Fibroblast of lung (primary cell): ENCODE data around the gene ZFYVE27.

Experiments used
- EZH2 ChIP-seq: IDR thresholded peaks from 2 replicates; pipeline ENCODE4 v1.5.1; 2012; ENCODE audit warnings: low read length, control low read depth, mild to moderate bottlenecking; ENCODE audit errors: missing control alignments
- TF ChIP-seq, protein P1 (sequence below), 2 donors: IDR thresholded peaks in 1 of 2; conservative IDR thresholded peaks in 1 of 2; 1 replicate in 1 of 2; 2 replicates in 1 of 2; pipeline ENCODE4 v1.5.1; 2011 to 2012; ENCODE audit warnings: low read length in 2 of 2, control low read depth in 1 of 2, inconsistent platforms in 1 of 2, low read depth in 1 of 2, mild to moderate bottlenecking in 1 of 2

DNA sequence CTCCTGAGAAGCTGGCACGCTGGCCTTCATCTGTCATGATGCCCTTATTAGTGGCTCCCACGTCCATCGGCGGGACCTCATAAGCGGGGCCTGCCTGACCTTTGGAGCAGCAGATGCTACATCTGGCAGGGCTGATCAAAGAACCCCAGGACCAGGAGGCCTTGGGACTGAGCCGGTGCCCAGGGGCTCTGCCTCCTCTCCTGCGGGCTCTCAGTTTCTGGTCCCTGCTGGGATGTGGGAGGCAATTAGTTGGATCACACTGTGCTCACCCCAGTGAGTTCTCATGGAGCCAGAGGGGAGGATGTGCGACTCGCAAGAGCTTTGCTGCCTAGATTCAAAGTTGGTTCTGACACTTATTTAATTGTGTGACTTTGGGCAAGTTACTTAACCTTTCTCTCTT is 63.5 kb downstream of the ZFYVE27 start:
- TF ChIP-seq, protein P1, sequence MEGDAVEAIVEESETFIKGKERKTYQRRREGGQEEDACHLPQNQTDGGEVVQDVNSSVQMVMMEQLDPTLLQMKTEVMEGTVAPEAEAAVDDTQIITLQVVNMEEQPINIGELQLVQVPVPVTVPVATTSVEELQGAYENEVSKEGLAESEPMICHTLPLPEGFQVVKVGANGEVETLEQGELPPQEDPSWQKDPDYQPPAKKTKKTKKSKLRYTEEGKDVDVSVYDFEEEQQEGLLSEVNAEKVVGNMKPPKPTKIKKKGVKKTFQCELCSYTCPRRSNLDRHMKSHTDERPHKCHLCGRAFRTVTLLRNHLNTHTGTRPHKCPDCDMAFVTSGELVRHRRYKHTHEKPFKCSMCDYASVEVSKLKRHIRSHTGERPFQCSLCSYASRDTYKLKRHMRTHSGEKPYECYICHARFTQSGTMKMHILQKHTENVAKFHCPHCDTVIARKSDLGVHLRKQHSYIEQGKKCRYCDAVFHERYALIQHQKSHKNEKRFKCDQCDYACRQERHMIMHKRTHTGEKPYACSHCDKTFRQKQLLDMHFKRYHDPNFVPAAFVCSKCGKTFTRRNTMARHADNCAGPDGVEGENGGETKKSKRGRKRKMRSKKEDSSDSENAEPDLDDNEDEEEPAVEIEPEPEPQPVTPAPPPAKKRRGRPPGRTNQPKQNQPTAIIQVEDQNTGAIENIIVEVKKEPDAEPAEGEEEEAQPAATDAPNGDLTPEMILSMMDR (conservative IDR thresholded peaks at IDR 0.05 in 1 of 2, IDR thresholded peaks at IDR 0.05 in 1 of 2; ENCODE audit: low read depth in 1 of 2, low read length in 2 of 2): no peak
- TF ChIP-seq EZH2: no peak
